GM12878 (cell line): ENCODE data around the gene NOL12. TPM values are rescaled to one million over a fixed set of nuclear protein-coding genes. Genes with fewer than 3 reads are reported as not detected.
"Not testable (repeated sequence)": the region's sequence is repeated elsewhere in the genome, so short reads cannot be mapped to it uniquely, and the experiment has no call there.

Experiments
- ATAC-seq: fragments of 200-7000 bp; cut with Tn5 transposase; 3 replicates; pipeline ENCODE4 v1.9.1; 2020; ENCODE audit warnings: mild to moderate bottlenecking, moderate library complexity
- BruUV-seq: library from RNA; stranded (reverse); fragments of 400-500 nt; replicated peaks from 2 replicates; lab custom pipeline; 2021; lab: Mats Ljungman, UMichigan
- CTCF ChIA-PET: fragments of 300-600 bp; sonication (Branson Sonifier 250); formaldehyde crosslinking; extraction: SDS; loops from one replicate; lab custom pipeline; 2021; ENCODE audit warnings: inconsistent platforms; lab: Yijun Ruan, JAX
- POLR2A ChIA-PET: fragments of 350-600 bp; formaldehyde crosslinking; extraction: SDS; loops from one replicate; lab custom pipeline; 2021; ENCODE audit warnings: inconsistent platforms; lab: Charles Lee
- RAD21 ChIA-PET: fragments of 300-600 bp; sonication (Branson Sonifier 250); formaldehyde crosslinking; loops from one replicate; lab custom pipeline; 2023; ENCODE audit warnings: antibody characterized with exemption; ENCODE audit not compliant: unreplicated experiment; lab: Charles Lee
- SMC1A ChIA-PET: fragments of 300-600 bp; sonication (Branson Sonifier 250); formaldehyde crosslinking; loops from one replicate; lab custom pipeline; 2023; ENCODE audit not compliant: unreplicated experiment, uncharacterized antibody; lab: Charles Lee
- DNase-seq: peaks from one replicate; pipeline ENCODE4 v3.0.0-alpha.2; 2011; ENCODE audit warnings: low read depth, low spot score
- FAIRE-seq: peaks from 3 replicates; lab custom pipeline; 2011; peaks lifted over from hg19 to GRCh38; lab: Jason Lieb, UNC
- H2AFZ ChIP-seq: 2 replicates; pipeline ENCODE4 v1.6.0; 2011; ENCODE audit warnings: low read depth, low read length, control low read depth; ENCODE audit not compliant: control insufficient read depth
- H3K27ac ChIP-seq: 2 replicates; pipeline ENCODE4 v1.5.1; 2011; ENCODE audit warnings: control low read depth; ENCODE audit not compliant: control insufficient read depth, insufficient read depth
- H3K27me3 ChIP-seq, 2 experiments: replicated peaks in 1 of 2; 2 replicates each; pipeline versions ENCODE4 v1.6.0 to v1.6.1; 2011; ENCODE audit warnings: low read length in 1 of 2; ENCODE audit not compliant: control insufficient read depth in 2 of 2, insufficient read depth in 2 of 2
- H3K36me3 ChIP-seq, 2 experiments: 2 replicates each; pipeline ENCODE4 v1.5.1; 2011; ENCODE audit warnings: low read length in 1 of 2; ENCODE audit not compliant: control insufficient read depth in 2 of 2, insufficient read depth in 2 of 2
- H3K4me1 ChIP-seq: 2 replicates; pipeline ENCODE4 v1.6.1; 2011; ENCODE audit warnings: mild to moderate bottlenecking, low read length, moderate library complexity, mixed read lengths; ENCODE audit not compliant: control insufficient read depth, insufficient read depth
- H3K4me2 ChIP-seq: 2 replicates; pipeline ENCODE4 v1.6.0; 2011; ENCODE audit warnings: control low read depth; ENCODE audit not compliant: control insufficient read depth, insufficient read depth
- H3K4me3 ChIP-seq: fragments of 200-600 bp; sonication (generic); 2 replicates; pipeline ENCODE4 v1.5.1; 2016
- H3K79me2 ChIP-seq: 2 replicates; pipeline ENCODE4 v1.6.0; 2011; ENCODE audit warnings: low read length; ENCODE audit not compliant: control insufficient read depth, insufficient read depth
- H3K9ac ChIP-seq: 2 replicates; pipeline ENCODE4 v1.8.0; 2011; ENCODE audit warnings: low read length, control low read depth, mixed read lengths; ENCODE audit not compliant: control insufficient read depth, insufficient read depth
- H3K9me3 ChIP-seq: replicated peaks from 3 replicates; pipeline ENCODE4 v1.5.1; 2011; ENCODE audit warnings: mild to moderate bottlenecking, low read length; ENCODE audit not compliant: control insufficient read depth, insufficient read depth
- H4K20me1 ChIP-seq: 2 replicates; pipeline ENCODE4 v1.6.0; 2011; ENCODE audit not compliant: control insufficient read depth, insufficient read depth
- DPF2 ChIP-seq: fragments of 450-650 bp; IDR thresholded peaks from 2 replicates; pipeline ENCODE4 v1.6.1; 2017; ENCODE audit warnings: mild to moderate bottlenecking
- EED ChIP-seq: sonication (generic); IDR thresholded peaks from 2 replicates; pipeline ENCODE4 v1.6.1; 2016; ENCODE audit warnings: antibody characterized with exemption, low read depth
- ETV6 ChIP-seq, 2 experiments: fragments of 450-650 bp in 1 of 2; IDR thresholded peaks in 1 of 2; conservative IDR thresholded peaks in 1 of 2; 2 replicates each; pipeline ENCODE4 v1.6.1; 2014; ENCODE audit warnings: antibody characterized with exemption in 1 of 2, borderline replicate concordance in 1 of 2, low read depth in 1 of 2, mild to moderate bottlenecking in 1 of 2, moderate library complexity in 1 of 2
- MLLT1 ChIP-seq: fragments of 450-650 bp; IDR thresholded peaks from 2 replicates; pipeline ENCODE4 v1.6.1; 2016; ENCODE audit warnings: mild to moderate bottlenecking
- NFYB ChIP-seq: IDR thresholded peaks from 2 replicates; pipeline ENCODE4 v1.6.1; 2011; ENCODE audit warnings: low read depth, mild to moderate bottlenecking, low read length, improper control_type of control experiment, moderate library complexity; ENCODE audit not compliant: insufficient read depth
- TCF12 ChIP-seq: IDR thresholded peaks from 2 replicates; pipeline ENCODE4 v1.6.1; 2011; ENCODE audit warnings: low read depth, mild to moderate bottlenecking, low read length
- WGBS: methylation state at CpG from one replicate; pipeline ENCODE4 v1.1.6; 2016; ENCODE audit warnings: low lambda C conversion rate; ENCODE audit not compliant: insufficient replicate concordance, insufficient coverage; ENCODE audit errors: missing lambda C conversion rate; 5-methylcytosine and 5-hydroxymethylcytosine counted together
- in situ Hi-C: fragments of 300-500 bp; cut with MboI; formaldehyde crosslinking; loops from 9 replicates; pipeline ENCODE4 v1.14.3; 2018; ENCODE audit warnings: mixed read lengths
- intact Hi-C: fragments of 100-400 bp; cut with micrococcal nuclease; formaldehyde crosslinking; loops from one replicate; pipeline ENCODE4 v1.14.2; 2022; ENCODE audit not compliant: unreplicated experiment
- polyA plus RNA-seq, 11 experiments: library from polyadenylated mRNA; depleted of rRNA in 4 of 11; unstranded in 6 of 11; stranded (reverse) in 5 of 11; fragments of >200 nt; fragmentation: Nextera tagmentation in 4 of 11; fragmentation: Illumina TruSeq in 1 of 11; extraction: Ambion mirVana in 4 of 11; extraction: Trizol in 1 of 11; gene quantifications; 1 replicate in 1 of 11; 2 replicates in 10 of 11; pipeline versions ENCODE4 v1.2.1 to v1.2.3, GENCODE V29; 2011 to 2016; ENCODE audit warnings: inconsistent platforms in 2 of 11, missing spikeins in 2 of 11, low read depth in 1 of 11
- total RNA-seq, 4 experiments: library from RNA; depleted of rRNA in 3 of 4; stranded (reverse); fragments of >200 nt in 3 of 4; fragmentation: Illumina TruSeq in 1 of 4; extraction: Trizol in 1 of 4; gene quantifications; 2 replicates each; pipeline versions ENCODE4 v1.2.1 to v1.2.3, GENCODE V29; 2013 to 2021

The NOL12 gene
- total and polyA plus RNA-seq, 10 of the 15 experiments (the other 5 are each of a cell fraction or from before 2014, with no cell fraction given): 3.3 to 69.4 (median 41.1) TPM

- Histone ChIP-seq H3K9me3 (no peaks in the 10 kb centered on the region), H3K4me3 (no peak overlapping the region), H3K27me3 (no peaks in the 10 kb centered on the region), H3K79me2 (no peaks in the 10 kb centered on the region), H2AFZ (no peak overlapping the region), H3K27ac (no peak overlapping the region), H3K9ac (no peak overlapping the region), H3K36me3 (no peaks in the 10 kb centered on the region), H4K20me1 (no peaks in the 10 kb centered on the region), H3K4me1 (no peaks in the 10 kb centered on the region), H3K4me2 (no peak overlapping the region)
- no peak for TF ChIP-seq ETV6 (conservative IDR thresholded peaks at IDR 0.05 in 1 of 2, IDR thresholded peaks at IDR 0.05 in 1 of 2; ENCODE audit: borderline replicate concordance in 1 of 2, low read depth in 1 of 2)
- no peak for TF ChIP-seq MLLT1
- no peak for TF ChIP-seq TCF12
- no peak for TF ChIP-seq DPF2
- TF ChIP-seq EED: no peak
- 98% methylated on average over 9 of the region's 9 CpGs for WGBS
- ATAC-seq: no peak
- ChIA-PET RAD21 (no interaction called here), CTCF (no interaction called here), SMC1A (no interaction called here), POLR2A (no interaction called here)
- no TSS peak for BruUV-seq
- intact Hi-C loops: no loop called here
- in situ Hi-C loops: no loop called here
- DNase-seq: no peak
- no peak for FAIRE-seq
Measured at GRCh38 chr22:37716708-37717107, 30.6 kb downstream of the NOL12 start.

GRCh38 chr22:37717235-37717634 lies 31.1 kb downstream of the NOL12 start:
- CTCF ChIA-PET, H3K4me1 ChIP-seq: not testable (repeated sequence)

GRCh38 chr22:37717746-37718305 lies 31.7 kb downstream of the NOL12 start:
- in situ Hi-C loops, H3K9ac ChIP-seq, H3K4me1 ChIP-seq, SMC1A ChIA-PET, CTCF ChIA-PET, H4K20me1 ChIP-seq, H3K9me3 ChIP-seq, H2AFZ ChIP-seq, H3K79me2 ChIP-seq, H3K27ac ChIP-seq, FAIRE-seq, ATAC-seq, H3K4me2 ChIP-seq, H3K27me3 ChIP-seq, H3K36me3 ChIP-seq, DNase-seq, H3K4me3 ChIP-seq, intact Hi-C loops, BruUV-seq, POLR2A ChIA-PET, RAD21 ChIA-PET: not testable (repeated sequence)
- WGBS: 90% methylated on average over 38 of the region's 38 CpGs

More at GRCh38 chr22:37717235-37717634, 31.1 kb downstream of the NOL12 start:
- H3K9ac ChIP-seq, ATAC-seq, in situ Hi-C loops, H3K4me3 ChIP-seq, BruUV-seq, POLR2A ChIA-PET, DNase-seq, FAIRE-seq, H3K27me3 ChIP-seq, H3K27ac ChIP-seq, SMC1A ChIA-PET, H2AFZ ChIP-seq, intact Hi-C loops, H4K20me1 ChIP-seq, H3K4me2 ChIP-seq, RAD21 ChIA-PET, H3K36me3 ChIP-seq, H3K9me3 ChIP-seq, H3K79me2 ChIP-seq: not testable (repeated sequence)
- WGBS: over 99% methylated on average over 7 of the region's 7 CpGs
- TF ChIP-seq NFYB: peak; percentile 57; the same call in 1 of the 2 replicates
